Cardiac fibroblast (primary cell): ENCODE results near the gene PRSS38.

ENCODE experiments used
- DNase-seq, 2 donors: peaks; one replicate each; pipeline versions ENCODE4 v3.0.0 to v3.0.0-alpha.2; 2010; ENCODE audit warnings: low read depth in 2 of 2
- H3K4me3 ChIP-seq, 2 donors: replicated peaks in 1 of 2; 1 replicate in 1 of 2; 2 replicates in 1 of 2; pipeline ENCODE4 v1.5.1; 2011; ENCODE audit warnings: low read depth in 2 of 2, low read length in 2 of 2, mild to moderate bottlenecking in 2 of 2, moderate library complexity in 1 of 2
- TF ChIP-seq, protein P1 (sequence below): IDR thresholded peaks from one replicate; pipeline ENCODE4 v1.5.1; 2011; ENCODE audit warnings: low read depth, mild to moderate bottlenecking, low read length, inconsistent platforms

PRSS38 gene

DNA sequence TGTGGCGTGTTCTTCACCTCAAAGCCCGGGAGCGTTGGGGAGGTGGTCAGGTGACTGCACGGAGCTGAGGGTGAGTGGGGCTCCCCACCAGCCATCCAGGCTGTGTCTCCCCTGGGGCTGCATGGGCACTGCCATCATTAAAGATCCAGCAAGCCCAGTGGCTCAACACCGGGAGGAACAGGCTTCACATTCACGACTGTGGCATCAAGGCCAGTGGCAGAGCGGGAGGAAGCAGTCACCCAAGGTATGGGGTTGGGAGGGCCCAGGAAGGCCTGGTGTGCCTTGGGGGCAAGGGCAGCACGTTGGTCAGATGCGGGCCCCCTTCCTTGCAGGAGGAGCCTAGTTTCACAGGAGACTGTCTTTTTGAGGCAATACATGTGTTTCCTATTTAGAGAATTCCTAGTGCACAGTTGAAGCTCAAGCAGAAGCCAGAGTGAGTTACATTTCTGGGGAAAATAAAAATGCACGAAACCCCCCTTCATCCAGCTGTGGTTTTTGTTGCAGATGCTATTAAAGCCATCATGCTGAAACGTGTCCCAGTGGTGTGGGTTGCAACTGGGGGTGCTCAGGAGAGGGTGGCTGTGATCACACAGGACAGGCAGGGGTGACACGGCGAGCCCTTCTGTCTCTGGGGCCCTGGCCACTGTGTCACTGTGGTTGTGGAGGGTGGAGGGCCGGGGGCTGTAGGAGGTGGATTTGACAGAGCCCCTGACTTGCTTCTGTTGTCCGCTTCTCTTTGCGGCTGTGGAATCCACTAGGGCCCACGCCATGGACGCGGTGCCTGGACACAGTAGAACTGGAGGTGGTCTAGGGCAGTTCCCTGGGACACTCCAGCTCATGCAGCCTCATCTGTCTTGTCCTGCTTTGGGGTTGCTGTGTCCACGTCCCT, 46.2 kb upstream of the PRSS38 start:
- H3K4me3 ChIP-seq: no peak overlapping the region

DNA sequence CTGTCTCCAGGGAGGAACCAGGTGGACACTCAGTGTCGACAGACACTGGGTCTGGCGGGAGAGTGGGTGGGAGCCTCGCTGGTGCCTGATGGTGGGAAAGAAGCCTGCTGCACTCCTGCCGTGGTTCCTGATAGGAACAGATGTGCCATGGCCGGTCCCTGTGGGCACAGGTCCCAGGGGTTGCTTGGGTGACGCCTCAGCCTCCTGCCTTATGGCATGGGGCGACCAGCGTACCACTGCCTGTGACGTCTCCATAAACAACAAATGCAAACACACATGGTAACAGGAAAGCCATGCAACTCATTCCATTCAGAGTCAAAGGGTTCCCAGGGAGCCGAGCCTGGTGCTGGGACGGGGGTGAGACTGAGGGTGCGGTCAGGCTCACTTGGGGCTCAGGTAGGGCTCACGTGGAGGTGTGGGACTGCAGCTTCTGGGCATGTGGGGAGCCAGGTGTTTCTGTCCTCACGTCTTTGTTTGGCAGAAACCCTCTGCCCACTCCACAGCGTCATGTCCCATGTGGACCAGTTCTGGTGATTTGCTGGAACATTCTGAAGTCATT, 45.5 kb upstream of the PRSS38 start:
- no peak for DNase-seq
- H3K4me3 ChIP-seq: no peak overlapping the region
- TF ChIP-seq, protein P1, sequence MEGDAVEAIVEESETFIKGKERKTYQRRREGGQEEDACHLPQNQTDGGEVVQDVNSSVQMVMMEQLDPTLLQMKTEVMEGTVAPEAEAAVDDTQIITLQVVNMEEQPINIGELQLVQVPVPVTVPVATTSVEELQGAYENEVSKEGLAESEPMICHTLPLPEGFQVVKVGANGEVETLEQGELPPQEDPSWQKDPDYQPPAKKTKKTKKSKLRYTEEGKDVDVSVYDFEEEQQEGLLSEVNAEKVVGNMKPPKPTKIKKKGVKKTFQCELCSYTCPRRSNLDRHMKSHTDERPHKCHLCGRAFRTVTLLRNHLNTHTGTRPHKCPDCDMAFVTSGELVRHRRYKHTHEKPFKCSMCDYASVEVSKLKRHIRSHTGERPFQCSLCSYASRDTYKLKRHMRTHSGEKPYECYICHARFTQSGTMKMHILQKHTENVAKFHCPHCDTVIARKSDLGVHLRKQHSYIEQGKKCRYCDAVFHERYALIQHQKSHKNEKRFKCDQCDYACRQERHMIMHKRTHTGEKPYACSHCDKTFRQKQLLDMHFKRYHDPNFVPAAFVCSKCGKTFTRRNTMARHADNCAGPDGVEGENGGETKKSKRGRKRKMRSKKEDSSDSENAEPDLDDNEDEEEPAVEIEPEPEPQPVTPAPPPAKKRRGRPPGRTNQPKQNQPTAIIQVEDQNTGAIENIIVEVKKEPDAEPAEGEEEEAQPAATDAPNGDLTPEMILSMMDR: no peak

More for the DNA sequence above, 46.2 kb upstream of the PRSS38 start:
- TF ChIP-seq, protein P1: no peak
- DNase-seq: no peak

- no peak for DNase-seq
- TF ChIP-seq, protein P1: no peak
- no peak overlapping the region for H3K4me3 ChIP-seq
Measured at GRCh38 chr1:227770812-227771211, 44.7 kb upstream of the PRSS38 start.

DNA sequence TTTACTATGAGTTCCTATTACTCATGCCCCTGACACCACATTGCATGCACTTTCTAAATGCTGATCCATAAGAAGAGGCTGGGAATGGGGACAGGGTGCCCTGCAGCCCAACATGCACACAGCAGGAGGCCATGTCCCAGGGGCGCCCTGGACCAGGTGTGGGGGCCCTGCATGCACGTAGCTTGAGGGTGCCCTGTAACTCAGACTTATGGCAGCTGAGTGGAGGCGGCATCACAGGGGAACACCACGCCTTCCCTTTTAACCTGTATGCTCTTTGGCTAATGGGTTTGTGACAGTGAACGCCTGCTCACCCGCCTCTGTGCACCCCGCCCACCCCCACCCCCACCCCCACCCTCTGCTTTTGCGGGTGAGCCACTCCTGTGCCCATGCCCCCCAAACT, 44.1 kb upstream of the PRSS38 start:
- TF ChIP-seq, protein P1: no peak
- DNase-seq: no peak
- no peak overlapping the region for H3K4me3 ChIP-seq

DNA sequence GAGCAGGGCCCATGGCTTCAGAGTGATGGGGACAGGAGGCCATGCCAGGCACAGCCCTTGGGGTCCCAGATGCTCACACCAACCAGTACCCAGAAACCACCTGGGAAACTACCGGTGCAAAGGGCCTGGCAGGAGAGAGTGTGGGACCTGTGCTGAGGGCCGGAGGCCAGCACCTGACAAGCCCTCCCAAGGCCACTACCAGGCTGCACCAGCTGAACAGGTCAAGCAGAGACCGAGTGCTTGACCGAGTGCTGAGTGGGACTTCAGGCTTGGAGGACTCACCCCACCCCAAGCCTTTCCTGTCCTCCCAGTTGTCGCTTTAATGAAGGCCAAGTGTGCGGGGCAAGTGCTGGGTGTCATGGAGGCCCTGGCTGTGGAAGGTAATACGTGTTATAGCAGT, 43.7 kb upstream of the PRSS38 start:
- no peak overlapping the region for H3K4me3 ChIP-seq
- DNase-seq: no peak
- TF ChIP-seq, protein P1: no peak

DNA sequence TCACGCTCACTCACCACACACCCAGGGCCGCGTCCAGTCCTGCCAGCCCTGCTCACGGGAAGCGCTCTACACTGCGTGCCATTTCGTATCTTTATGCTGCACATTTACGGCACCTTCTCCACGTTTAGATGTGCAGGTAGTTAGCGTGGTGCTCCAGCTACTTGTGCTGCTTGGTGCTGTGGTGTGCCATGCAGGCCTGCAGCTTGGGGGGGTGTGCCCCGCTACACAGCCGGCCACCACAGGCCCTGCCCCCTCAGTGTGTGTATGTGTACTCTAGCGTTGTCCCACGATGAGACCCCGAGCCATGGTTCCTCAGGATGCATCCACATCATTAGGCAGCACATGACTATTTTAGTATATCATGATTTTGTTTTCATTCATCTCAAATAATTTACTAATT, 41.9 kb upstream of the PRSS38 start:
- no peak for DNase-seq
- H3K4me3 ChIP-seq: no peak overlapping the region
- TF ChIP-seq, protein P1: no peak
